GM18517 (cell line): Measurements from ENCODE around the gene LAMA1.

Source experiments
- ATAC-seq: cut with Tn5 transposase; IDR thresholded peaks from one replicate; pipeline ENCODE4 v1.9.1; 2021; ENCODE audit warnings: mild to moderate bottlenecking, moderate library complexity; ENCODE audit not compliant: unreplicated experiment

The LAMA1 gene

DNA sequence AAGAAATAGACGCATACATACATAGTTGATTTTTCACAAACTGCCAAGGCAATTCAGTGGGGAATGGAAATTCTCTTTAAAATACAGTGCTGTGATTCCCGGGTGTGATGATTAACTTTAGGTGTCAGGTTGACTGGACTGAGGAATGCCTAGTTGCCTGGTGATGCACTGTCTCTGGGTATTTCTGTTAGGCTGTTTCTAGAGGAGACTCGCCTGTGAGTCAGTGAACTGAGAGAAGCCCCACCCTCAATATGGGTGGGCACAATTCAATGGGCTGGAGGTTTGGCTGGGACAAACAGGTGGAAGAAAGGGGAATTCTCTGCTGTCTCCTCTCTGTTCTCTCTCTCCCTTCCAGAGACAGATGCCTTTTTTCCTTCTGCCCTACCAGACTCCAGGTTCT is 200.5 kb downstream of the LAMA1 start:
- ATAC-seq = no peak

- no peak for ATAC-seq
Measured at GRCh38 chr18:6901286-6901926, 216.2 kb downstream of the LAMA1 start.

- no peak for ATAC-seq
Measured at GRCh38 chr18:6891788-6892187, 225.8 kb downstream of the LAMA1 start.
